ENCODE results near the gene SPARC. TPM values are rescaled to one million over a fixed set of nuclear protein-coding genes. Genes with fewer than 3 reads are reported as not detected.
"Not testable (repeated sequence)": the region's sequence is repeated elsewhere in the genome, so short reads cannot be mapped to it uniquely, and the experiment has no call there.

SPARC gene, protein sequence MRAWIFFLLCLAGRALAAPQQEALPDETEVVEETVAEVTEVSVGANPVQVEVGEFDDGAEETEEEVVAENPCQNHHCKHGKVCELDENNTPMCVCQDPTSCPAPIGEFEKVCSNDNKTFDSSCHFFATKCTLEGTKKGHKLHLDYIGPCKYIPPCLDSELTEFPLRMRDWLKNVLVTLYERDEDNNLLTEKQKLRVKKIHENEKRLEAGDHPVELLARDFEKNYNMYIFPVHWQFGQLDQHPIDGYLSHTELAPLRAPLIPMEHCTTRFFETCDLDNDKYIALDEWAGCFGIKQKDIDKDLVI
- total RNA-seq: 935 TPM

DNA sequence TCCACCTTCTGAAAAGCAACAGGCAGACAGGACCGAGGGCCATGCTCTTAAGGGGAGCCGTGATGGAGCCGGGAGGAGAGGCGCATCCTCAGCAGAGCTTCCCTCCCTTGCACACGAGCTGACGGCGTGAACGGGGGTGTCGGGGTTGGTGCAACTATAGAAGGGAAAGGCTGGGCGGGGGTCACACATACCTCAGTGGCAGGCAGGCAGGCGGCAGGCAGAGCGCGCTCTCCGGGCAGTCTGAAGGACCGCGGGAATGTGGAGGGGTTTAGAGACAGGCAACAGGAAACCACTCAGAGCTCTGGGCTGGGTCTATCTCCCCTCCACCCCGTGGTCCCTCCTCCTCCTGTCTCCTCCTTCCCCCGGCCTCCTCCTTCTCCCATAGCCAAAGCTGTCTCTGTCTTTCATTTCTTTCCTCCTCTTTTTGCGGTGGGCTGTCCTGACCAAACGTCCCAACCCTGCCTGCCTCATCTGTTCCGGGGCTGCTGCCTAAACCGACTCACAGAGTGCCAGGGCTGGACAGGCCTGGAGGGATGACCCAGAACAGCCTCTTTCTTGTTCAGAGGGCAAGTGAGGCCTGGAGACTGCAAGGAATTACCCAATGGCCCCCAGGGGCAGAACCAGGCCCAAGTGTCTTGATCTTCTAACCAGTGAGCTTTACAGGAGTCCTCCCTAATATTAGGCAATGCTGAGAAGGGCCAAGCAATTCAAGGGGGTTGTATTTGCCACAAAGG is at the start of gene SPARC:
Gene SPARC (minus strand): TSS at position 242 of the 734 bp plus-strand sequence. CDS start 10,727 bp downstream, outside the sequence.
- peak; percentile 79 to 96 for DNase-seq (ENCODE audit: low spot score in 2 of 2)
- TF ChIP-seq, protein P1, sequence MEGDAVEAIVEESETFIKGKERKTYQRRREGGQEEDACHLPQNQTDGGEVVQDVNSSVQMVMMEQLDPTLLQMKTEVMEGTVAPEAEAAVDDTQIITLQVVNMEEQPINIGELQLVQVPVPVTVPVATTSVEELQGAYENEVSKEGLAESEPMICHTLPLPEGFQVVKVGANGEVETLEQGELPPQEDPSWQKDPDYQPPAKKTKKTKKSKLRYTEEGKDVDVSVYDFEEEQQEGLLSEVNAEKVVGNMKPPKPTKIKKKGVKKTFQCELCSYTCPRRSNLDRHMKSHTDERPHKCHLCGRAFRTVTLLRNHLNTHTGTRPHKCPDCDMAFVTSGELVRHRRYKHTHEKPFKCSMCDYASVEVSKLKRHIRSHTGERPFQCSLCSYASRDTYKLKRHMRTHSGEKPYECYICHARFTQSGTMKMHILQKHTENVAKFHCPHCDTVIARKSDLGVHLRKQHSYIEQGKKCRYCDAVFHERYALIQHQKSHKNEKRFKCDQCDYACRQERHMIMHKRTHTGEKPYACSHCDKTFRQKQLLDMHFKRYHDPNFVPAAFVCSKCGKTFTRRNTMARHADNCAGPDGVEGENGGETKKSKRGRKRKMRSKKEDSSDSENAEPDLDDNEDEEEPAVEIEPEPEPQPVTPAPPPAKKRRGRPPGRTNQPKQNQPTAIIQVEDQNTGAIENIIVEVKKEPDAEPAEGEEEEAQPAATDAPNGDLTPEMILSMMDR (IDR thresholded peaks at IDR 0.05): peak in 1 of 3 experiments; percentile 11
- Histone ChIP-seq H3K4me1 (peaks cover 3 to 27% of the 10 kb centered on the region in 2 donors), H3K36me3 (peaks cover under 1 to 4% of the 10 kb centered on the region in 2 donors), H3K27ac (peak within 1 kb of the TSS; percentile 93 to 98), H3K9me3 (no peaks in the 10 kb centered on the region), H3K4me3 (peak within 1 kb of the TSS; percentile 76 to 78), H3K27me3 (no peaks in the 10 kb centered on the region)
- intact Hi-C loops (cut with DNase I): loop anchor here (1.0 to 10.0 kb wide), 2 partner anchors 9 to 948 kb away; no protein-coding TSS in a partner anchor

DNA sequence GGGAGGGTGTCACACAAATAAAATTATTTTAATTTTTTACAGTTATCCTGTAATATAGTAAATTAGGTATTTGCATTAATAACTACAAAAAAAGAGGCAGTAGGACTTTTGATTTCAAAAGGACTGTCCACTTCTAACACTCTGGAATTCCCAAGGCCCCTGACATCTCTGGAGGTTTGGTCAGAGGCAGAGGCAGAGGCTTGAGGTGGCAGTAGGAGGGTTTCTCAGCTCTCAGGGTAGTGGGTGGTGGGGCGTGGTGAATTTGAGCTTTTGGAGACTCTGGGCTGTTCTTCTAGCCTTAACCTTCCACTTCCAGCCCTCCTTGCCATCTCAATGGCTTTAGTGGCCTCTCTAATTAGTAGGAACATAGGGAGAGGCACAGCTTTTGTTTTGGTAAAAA is 48.9 kb upstream of the SPARC start:
- DNase-seq (ENCODE audit: low spot score in 2 of 2): no peak
- peaks cover 0 to 12% of the 10 kb centered on the region in 2 donors for H3K4me1 ChIP-seq
- no peaks in the 10 kb centered on the region for H3K9me3 ChIP-seq
- no peak overlapping the region for H3K27ac ChIP-seq
- no peaks in the 10 kb centered on the region for H3K27me3 ChIP-seq
- TF ChIP-seq, protein P1 (IDR thresholded peaks at IDR 0.05): no peak
- H3K36me3 ChIP-seq: peaks cover 0 to 5% of the 10 kb centered on the region in 2 donors
- intact Hi-C loops (cut with DNase I): no loop called here
- H3K4me3 ChIP-seq: no peak overlapping the region

DNA sequence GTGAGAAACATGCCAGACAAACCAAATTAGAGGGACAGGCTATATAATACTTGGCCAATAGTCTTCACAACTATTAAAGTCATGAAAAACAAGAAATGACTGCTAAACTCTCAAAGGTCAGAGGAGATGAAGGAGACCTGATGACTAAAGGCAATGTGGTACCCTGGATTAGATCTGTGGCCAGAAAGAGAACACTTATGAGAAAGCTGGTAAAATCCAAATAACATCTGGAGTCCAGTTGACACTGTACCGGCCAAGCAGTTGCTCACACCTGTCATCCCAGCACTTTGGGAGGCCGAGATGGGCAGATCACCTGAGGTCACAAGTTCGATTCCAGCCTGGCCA is 47.3 kb upstream of the SPARC start:
- intact Hi-C loops (cut with DNase I): no loop called here
- no peak for DNase-seq (ENCODE audit: low spot score in 2 of 2)
- no peaks in the 10 kb centered on the region for H3K4me1 ChIP-seq

DNA sequence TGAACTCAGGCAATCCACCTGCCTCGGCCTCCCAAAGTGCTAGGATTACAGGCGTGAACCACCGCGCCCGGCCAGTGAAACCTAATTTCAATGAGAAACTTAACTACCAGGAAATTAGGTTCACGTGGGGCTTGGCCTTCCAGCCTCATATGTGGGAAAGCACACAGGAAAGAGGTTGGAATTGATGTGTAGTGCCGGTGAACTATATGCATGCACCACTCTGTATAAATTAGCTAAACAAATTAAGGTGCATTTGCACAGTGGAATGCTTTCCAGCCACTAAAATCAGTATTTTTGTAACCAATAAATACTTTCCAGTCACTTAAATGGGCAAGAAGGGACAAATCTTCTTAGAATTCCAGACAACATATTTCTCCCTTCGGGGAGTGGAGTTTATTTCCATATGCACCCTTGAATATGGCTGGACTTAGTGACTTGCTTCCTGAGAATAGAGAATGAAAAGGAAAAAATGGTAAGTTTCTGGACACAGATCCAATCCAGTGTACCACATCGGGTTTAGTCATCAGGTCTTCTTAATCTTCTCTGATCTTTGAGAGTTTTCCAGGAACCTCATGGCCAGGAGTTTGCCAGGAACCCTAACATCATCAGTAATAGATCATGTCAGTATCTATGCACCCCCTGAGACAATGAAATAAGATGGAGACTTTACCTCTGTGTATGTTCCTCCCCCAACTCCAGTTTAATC is 46.8 kb upstream of the SPARC start:
- no peaks in the 10 kb centered on the region for H3K4me1 ChIP-seq
- TF ChIP-seq, protein P1 (IDR thresholded peaks at IDR 0.05): no peak
- intact Hi-C loops (cut with DNase I): no loop called here
- no peak overlapping the region for H3K4me3 ChIP-seq
- no peaks in the 10 kb centered on the region for H3K27me3 ChIP-seq
- no peak for DNase-seq (ENCODE audit: low spot score in 2 of 2)
- peaks cover 0 to 5% of the 10 kb centered on the region in 2 donors for H3K36me3 ChIP-seq
- H3K9me3 ChIP-seq: peaks cover 0 to 4% of the 10 kb centered on the region in 2 donors
- no peak overlapping the region for H3K27ac ChIP-seq

More for the DNA sequence above, 47.3 kb upstream of the SPARC start:
- TF ChIP-seq, protein P1 (IDR thresholded peaks at IDR 0.05): no peak
- H3K27ac ChIP-seq: no peak overlapping the region
- peaks cover 0 to 5% of the 10 kb centered on the region in 2 donors for H3K36me3 ChIP-seq
- no peaks in the 10 kb centered on the region for H3K27me3 ChIP-seq
- H3K4me3 ChIP-seq: no peak overlapping the region
- H3K9me3 ChIP-seq: peaks cover 0 to 4% of the 10 kb centered on the region in 2 donors

DNA sequence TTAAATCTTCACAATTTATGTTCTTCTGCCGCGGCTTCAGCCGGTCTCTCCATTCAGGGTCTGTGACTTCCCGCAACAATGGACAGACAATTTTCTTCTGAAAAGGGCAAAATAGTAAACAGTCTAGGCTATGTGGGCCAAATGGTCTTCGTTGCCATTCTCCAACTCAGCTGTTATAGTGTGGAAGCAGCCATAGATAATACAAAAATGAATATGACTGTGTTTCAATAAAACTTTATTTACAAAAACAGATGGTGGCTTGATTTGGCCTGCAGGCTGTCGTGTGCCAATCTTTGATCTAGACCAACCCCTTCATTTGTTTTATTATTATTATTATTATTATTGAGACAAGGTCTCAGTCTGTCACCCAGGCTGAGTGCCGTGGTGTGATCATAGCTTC is 43.7 kb upstream of the SPARC start:
- TF ChIP-seq, protein P1 (IDR thresholded peaks at IDR 0.05): no peak
- intact Hi-C loops (cut with DNase I): no loop called here
- Histone ChIP-seq H3K36me3 (peaks cover 0 to 5% of the 10 kb centered on the region in 2 donors), H3K27me3 (no peaks in the 10 kb centered on the region), H3K27ac (no peak overlapping the region), H3K4me3 (no peak overlapping the region), H3K4me1 (no peaks in the 10 kb centered on the region), H3K9me3 (peaks cover 0 to 4% of the 10 kb centered on the region in 2 donors)
- no peak for DNase-seq (ENCODE audit: low spot score in 2 of 2)

DNA sequence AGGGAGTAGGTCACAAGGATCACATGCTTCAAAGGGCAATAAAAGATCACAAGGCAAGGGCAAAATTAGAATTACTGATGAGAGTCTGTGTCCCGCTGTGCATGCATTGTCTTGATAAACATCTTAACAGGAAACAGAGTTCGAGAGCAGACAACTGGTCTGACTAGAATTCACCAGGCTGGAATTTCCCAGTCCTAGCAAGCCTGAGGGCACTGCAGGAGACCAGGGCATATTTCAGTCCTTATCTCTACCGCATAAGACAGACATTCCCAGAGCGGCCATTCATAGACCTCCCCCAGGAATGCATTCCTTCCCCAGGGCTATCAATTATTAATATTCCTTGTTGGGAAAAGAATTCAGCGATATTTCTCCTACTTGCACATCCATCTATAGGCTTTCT is 42.9 kb upstream of the SPARC start:
- intact Hi-C loops (cut with DNase I); H3K27me3 ChIP-seq; H3K27ac ChIP-seq; H3K4me3 ChIP-seq; DNase-seq (ENCODE audit: low spot score in 2 of 2); H3K9me3 ChIP-seq; H3K4me1 ChIP-seq; H3K36me3 ChIP-seq: not testable (repeated sequence)

All from ascending aorta (tissue), 2 donors.